Liver (tissue), 3 donors: ENCODE measurements around the gene AEBP1.

Experiments used
- FOXA1 ChIP-seq: IDR thresholded peaks from 2 replicates; pipeline ENCODE4 v1.6.1; 2016; ENCODE audit warnings: antibody characterized with exemption
- SP1 ChIP-seq: IDR thresholded peaks from 2 replicates; pipeline ENCODE4 v1.6.1; 2018; ENCODE audit warnings: antibody characterized with exemption, mild to moderate bottlenecking
- YY1 ChIP-seq: IDR thresholded peaks from 2 replicates; pipeline ENCODE4 v1.6.1; 2016; ENCODE audit warnings: antibody characterized with exemption, mild to moderate bottlenecking
- TF ChIP-seq, protein P1 (sequence below): fragments of 150-350 bp; IDR thresholded peaks from 2 replicates; pipeline ENCODE4 v1.5.1; 2017; ENCODE audit warnings: improper control_type of control experiment, low read depth, low read length; ENCODE audit not compliant: missing input control
- TF ChIP-seq, protein P2 (sequence below): IDR thresholded peaks from 2 replicates; pipeline ENCODE4 v1.6.1; 2016; ENCODE audit warnings: antibody characterized with exemption
- TF ChIP-seq, protein P3 (sequence below): IDR thresholded peaks from 2 replicates; pipeline ENCODE4 v1.6.1; 2016; ENCODE audit warnings: antibody characterized with exemption, mild to moderate bottlenecking
- TF ChIP-seq, protein P4 (sequence below): IDR thresholded peaks from 2 replicates; pipeline ENCODE4 v1.6.1; 2016; ENCODE audit warnings: antibody characterized with exemption
- donor health status: healthy.
- donor health status: healthy.

DNA sequence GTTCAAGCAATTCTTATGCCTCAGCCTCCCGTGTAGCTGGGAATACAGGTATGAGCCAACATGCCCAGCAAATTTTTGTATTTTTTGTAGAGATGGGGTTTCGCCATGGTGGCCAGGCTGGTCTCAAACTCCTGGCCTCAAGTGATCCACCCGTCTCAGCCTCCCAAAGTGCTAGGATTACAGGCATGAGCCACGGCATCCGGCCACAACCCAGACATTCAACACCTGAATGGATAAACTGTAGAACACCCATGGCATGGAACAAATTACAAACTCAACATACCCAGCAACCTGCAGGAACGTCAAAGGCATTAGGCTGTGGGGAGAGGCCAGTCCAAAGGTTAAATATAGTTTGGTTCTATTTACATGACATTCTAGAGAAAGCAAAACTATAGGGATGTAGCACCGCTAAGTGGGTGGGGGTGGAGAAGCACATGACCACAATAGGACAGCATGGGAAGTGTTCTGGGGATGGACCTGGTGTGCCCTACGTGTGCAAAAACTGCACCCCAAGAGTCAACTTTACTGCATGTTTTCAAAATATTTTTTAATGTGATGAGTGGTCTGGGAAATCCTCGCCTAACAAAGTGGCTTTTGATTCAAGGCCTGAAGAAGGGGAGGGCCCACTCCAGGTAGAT lies 32.3 kb upstream of the AEBP1 start:
- TF ChIP-seq, protein P1, sequence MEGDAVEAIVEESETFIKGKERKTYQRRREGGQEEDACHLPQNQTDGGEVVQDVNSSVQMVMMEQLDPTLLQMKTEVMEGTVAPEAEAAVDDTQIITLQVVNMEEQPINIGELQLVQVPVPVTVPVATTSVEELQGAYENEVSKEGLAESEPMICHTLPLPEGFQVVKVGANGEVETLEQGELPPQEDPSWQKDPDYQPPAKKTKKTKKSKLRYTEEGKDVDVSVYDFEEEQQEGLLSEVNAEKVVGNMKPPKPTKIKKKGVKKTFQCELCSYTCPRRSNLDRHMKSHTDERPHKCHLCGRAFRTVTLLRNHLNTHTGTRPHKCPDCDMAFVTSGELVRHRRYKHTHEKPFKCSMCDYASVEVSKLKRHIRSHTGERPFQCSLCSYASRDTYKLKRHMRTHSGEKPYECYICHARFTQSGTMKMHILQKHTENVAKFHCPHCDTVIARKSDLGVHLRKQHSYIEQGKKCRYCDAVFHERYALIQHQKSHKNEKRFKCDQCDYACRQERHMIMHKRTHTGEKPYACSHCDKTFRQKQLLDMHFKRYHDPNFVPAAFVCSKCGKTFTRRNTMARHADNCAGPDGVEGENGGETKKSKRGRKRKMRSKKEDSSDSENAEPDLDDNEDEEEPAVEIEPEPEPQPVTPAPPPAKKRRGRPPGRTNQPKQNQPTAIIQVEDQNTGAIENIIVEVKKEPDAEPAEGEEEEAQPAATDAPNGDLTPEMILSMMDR = no peak
- TF ChIP-seq, protein P2, sequence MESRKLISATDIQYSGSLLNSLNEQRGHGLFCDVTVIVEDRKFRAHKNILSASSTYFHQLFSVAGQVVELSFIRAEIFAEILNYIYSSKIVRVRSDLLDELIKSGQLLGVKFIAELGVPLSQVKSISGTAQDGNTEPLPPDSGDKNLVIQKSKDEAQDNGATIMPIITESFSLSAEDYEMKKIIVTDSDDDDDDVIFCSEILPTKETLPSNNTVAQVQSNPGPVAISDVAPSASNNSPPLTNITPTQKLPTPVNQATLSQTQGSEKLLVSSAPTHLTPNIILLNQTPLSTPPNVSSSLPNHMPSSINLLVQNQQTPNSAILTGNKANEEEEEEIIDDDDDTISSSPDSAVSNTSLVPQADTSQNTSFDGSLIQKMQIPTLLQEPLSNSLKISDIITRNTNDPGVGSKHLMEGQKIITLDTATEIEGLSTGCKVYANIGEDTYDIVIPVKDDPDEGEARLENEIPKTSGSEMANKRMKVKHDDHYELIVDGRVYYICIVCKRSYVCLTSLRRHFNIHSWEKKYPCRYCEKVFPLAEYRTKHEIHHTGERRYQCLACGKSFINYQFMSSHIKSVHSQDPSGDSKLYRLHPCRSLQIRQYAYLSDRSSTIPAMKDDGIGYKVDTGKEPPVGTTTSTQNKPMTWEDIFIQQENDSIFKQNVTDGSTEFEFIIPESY = no peak
- TF ChIP-seq FOXA1 (no peak), YY1 (no peak), SP1 (no peak)
- TF ChIP-seq, protein P3, sequence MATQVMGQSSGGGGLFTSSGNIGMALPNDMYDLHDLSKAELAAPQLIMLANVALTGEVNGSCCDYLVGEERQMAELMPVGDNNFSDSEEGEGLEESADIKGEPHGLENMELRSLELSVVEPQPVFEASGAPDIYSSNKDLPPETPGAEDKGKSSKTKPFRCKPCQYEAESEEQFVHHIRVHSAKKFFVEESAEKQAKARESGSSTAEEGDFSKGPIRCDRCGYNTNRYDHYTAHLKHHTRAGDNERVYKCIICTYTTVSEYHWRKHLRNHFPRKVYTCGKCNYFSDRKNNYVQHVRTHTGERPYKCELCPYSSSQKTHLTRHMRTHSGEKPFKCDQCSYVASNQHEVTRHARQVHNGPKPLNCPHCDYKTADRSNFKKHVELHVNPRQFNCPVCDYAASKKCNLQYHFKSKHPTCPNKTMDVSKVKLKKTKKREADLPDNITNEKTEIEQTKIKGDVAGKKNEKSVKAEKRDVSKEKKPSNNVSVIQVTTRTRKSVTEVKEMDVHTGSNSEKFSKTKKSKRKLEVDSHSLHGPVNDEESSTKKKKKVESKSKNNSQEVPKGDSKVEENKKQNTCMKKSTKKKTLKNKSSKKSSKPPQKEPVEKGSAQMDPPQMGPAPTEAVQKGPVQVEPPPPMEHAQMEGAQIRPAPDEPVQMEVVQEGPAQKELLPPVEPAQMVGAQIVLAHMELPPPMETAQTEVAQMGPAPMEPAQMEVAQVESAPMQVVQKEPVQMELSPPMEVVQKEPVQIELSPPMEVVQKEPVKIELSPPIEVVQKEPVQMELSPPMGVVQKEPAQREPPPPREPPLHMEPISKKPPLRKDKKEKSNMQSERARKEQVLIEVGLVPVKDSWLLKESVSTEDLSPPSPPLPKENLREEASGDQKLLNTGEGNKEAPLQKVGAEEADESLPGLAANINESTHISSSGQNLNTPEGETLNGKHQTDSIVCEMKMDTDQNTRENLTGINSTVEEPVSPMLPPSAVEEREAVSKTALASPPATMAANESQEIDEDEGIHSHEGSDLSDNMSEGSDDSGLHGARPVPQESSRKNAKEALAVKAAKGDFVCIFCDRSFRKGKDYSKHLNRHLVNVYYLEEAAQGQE = no peak
- TF ChIP-seq, protein P4, sequence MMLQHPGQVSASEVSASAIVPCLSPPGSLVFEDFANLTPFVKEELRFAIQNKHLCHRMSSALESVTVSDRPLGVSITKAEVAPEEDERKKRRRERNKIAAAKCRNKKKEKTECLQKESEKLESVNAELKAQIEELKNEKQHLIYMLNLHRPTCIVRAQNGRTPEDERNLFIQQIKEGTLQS = no peak
